Cardiac septum (tissue), 1 donor: ENCODE data around the gene KIF22. TPM values are rescaled to one million over a fixed set of nuclear protein-coding genes. Genes with fewer than 3 reads are reported as not detected.
"Not testable (repeated sequence)": the region's sequence is repeated elsewhere in the genome, so short reads cannot be mapped to it uniquely, and the experiment has no call there.

ENCODE experiments used
- DNase-seq: peaks from one replicate; pipeline ENCODE4 v3.0.0-alpha.2; 2020; ENCODE audit warnings: low spot score
- intact Hi-C: fragments of 100-400 bp; cut with DNase I; formaldehyde crosslinking; loops from one replicate; pipeline ENCODE4 v1.14.0; 2022
- total RNA-seq: library from RNA; stranded (reverse); fragmentation: NEBNext Ultra II Directional; extraction: Animal tissue kit (Norgen Biotek cat#: 25700); gene quantifications from one replicate; pipeline ENCODE4 v1.2.1, GENCODE V29; 2021
- donor health status: DM: no; HTN: no; CAD: no.

Gene KIF22
- total RNA-seq, 1 donor from 2014 or later: 21.8 TPM

GRCh38 chr16:29763326-29763725, 27.2 kb upstream of the KIF22 start:
- DNase-seq: no peak
- intact Hi-C loops: no loop called here

- no peak for DNase-seq
- intact Hi-C loops: no loop called here
Measured at GRCh38 chr16:29765167-29766032, 25.2 kb upstream of the KIF22 start.

- intact Hi-C loops: no loop called here
- no peak for DNase-seq
Measured at GRCh38 chr16:29766571-29766970, 24.0 kb upstream of the KIF22 start.

- intact Hi-C loops: no loop called here
- DNase-seq: no peak
Measured at GRCh38 chr16:29767062-29767461, 23.5 kb upstream of the KIF22 start.

GRCh38 chr16:29769507-29769906, 21.0 kb upstream of the KIF22 start:
- intact Hi-C loops: no loop called here
- DNase-seq: no peak

- no peak for DNase-seq
- intact Hi-C loops: no loop called here
Measured at GRCh38 chr16:29770250-29770929, 20.2 kb upstream of the KIF22 start.

GRCh38 chr16:29772330-29772729, 18.2 kb upstream of the KIF22 start:
- intact Hi-C loops, DNase-seq: not testable (repeated sequence)

- no peak for DNase-seq
- intact Hi-C loops: no loop called here
Measured at GRCh38 chr16:29774730-29775129, 15.8 kb upstream of the KIF22 start.

GRCh38 chr16:29775742-29776408, 14.7 kb upstream of the KIF22 start:
- intact Hi-C loops: no loop called here
- no peak for DNase-seq

- DNase-seq: no peak
- intact Hi-C loops: no loop called here
Measured at GRCh38 chr16:29777576-29778350, 12.8 kb upstream of the KIF22 start, which contains the start of gene ZG16. Gene ZG16, plus strand, starts transcription at chr16:29778256. Its CDS starts 1,011 bp downstream, at chr16:29779267.

GRCh38 chr16:29779474-29779873, 11.1 kb upstream of the KIF22 start:
- intact Hi-C loops: no loop called here
- no peak for DNase-seq

- intact Hi-C loops, DNase-seq: not testable (repeated sequence)
Measured at GRCh38 chr16:29783094-29783953, 7.2 kb upstream of the KIF22 start.

- intact Hi-C loops: no loop called here
- no peak for DNase-seq
Measured at GRCh38 chr16:29784157-29784556, 6.4 kb upstream of the KIF22 start.

- intact Hi-C loops: no loop called here
- DNase-seq: peak; percentile 91
Measured at GRCh38 chr16:29784901-29785500, 5.5 kb upstream of the KIF22 start.

GRCh38 chr16:29787155-29787554, 3.4 kb upstream of the KIF22 start:
- intact Hi-C loops, DNase-seq: not testable (repeated sequence)

- DNase-seq: peak; percentile 74
- intact Hi-C loops: loop anchor here (1.0 kb wide), 3 partner anchors 16 to 74 kb away; partner anchors contain the start of gene CDIPT
Measured at GRCh38 chr16:29789775-29790182, 772 bp upstream of the KIF22 start.

- intact Hi-C loops: loop anchor here (1.0 kb wide), 3 partner anchors 14 to 72 kb away; partner anchors contain the start of gene CDIPT
- DNase-seq: no peak
Measured at GRCh38 chr16:29790949-29791844, 646 bp downstream of the KIF22 start.
